ENCODE data around the gene CHD3.
"Not testable (repeated sequence)": the region's sequence is repeated elsewhere in the genome, so short reads cannot be mapped to it uniquely, and the experiment has no call there.

CHD3 gene

DNA sequence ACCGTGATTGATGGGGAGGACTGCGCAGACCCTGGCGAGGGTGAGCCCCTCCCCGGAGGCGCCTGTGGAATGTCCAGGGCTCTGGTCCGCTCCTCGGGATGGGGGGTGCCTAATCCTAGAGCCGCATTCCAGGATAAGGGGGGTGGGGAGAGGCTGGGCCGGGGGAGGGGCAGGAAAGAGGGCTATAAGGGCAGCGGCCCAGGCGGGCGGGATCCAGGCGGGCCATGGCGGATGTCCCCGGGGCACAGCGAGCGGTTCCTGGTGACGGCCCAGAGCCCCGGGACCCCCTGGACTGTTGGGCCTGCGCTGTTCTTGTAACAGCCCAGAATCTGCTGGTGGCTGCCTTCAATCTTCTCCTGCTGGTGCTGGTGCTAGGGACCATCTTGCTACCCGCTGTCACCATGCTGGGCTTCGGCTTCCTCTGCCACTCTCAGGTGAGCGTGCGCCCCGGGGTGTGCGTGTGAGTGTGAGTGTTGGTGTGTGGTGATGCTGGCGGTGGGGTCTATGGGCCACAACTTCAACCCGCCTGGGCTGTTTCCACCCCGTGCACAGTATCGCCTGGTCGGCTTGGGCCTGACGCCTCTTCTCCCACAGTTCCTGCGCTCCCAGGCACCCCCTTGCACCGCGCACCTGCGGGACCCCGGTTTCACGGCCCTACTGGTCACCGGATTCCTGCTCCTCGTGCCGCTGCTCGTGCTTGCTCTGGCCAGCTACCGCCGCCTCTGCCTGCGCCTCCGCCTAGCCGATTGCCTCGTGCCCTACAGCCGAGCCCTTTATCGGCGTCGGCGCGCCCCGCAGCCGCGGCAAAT, 33.5 kb upstream of the CHD3 start, which contains the start of gene TMEM88:
TSS of gene TMEM88 (plus strand) at position 216 of the 809 bp plus-strand sequence. CDS start at position 225, 9 bp downstream.
- H3K27me3 Mint-ChIP-seq (ENCODE audit: low read depth): no peaks in the 10 kb centered on the region
- peaks cover 15% of the 10 kb centered on the region for H3K36me3 Mint-ChIP-seq (ENCODE audit: low read depth)
- H3K9me3 Mint-ChIP-seq: no peaks in the 10 kb centered on the region
- H3K4me3 Mint-ChIP-seq: no peak within 1 kb of the TSS
- no peak for DNase-seq (ENCODE audit: low spot score)
- no peak within 1 kb of the TSS for H3K27ac Mint-ChIP-seq
- peaks cover 22% of the 10 kb centered on the region for H3K4me1 Mint-ChIP-seq (ENCODE audit: low read depth)

DNA sequence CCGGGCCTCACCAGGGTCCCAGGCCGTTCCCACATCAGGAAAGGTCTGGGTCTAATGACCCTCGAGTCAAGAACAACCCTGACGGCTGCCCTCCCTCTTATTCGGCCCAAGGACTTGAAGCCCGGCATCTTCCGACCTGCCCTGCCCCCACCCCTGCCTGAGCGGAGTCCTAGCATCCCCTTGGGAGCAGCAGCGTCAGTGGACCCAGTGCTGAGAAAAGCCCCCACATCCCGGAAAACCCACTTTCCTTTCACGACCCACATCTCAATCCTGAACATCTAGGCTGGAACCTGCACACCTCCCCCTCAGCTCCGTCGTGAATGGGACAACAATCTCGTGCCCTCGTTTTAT, 33.0 kb upstream of the CHD3 start:
- peaks cover 21% of the 10 kb centered on the region for H3K4me1 Mint-ChIP-seq (ENCODE audit: low read depth)
- no peak overlapping the region for H3K4me3 Mint-ChIP-seq
- H3K27ac Mint-ChIP-seq: no peak overlapping the region
- H3K27me3 Mint-ChIP-seq (ENCODE audit: low read depth): no peaks in the 10 kb centered on the region
- H3K36me3 Mint-ChIP-seq (ENCODE audit: low read depth): peaks cover 15% of the 10 kb centered on the region
- no peaks in the 10 kb centered on the region for H3K9me3 Mint-ChIP-seq
- DNase-seq (ENCODE audit: low spot score): no peak

DNA sequence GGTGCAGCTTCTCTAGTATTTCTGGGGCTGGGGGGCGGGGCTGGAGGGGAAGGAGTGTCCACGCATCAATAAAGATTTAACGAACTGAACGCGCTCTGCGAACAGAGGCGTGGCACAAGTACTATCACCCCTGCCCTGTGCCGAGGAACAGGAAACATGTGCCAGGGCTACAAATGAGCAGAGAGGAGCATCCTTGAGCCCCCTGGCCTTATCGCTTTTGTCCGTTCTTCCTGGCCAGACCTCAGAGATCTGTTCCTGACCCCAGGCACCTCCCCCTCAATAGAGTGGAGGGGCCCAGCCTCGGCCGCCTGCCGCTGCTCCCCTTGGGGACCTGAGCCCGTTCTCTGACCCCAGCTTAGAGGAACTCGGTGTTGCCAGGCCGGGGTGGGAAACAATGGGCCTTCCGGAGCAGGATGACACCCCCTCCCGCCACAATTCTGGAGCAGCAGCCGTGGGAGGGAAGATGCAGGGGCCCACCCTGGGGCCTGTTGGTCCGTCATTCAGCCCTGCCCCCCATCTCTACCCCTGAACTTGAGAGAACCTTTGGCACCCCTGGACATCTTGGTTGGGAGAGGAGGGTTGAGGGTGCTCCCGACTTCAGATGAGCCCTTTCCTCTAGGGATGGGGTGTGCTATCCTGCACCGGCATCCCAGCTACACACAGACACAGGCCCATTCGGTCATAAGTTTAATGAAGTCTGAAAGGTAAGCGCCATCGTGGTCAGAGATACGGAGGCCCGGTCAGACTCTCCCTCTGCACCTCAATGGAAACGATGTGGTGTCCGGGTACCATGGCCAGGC, 32.4 kb upstream of the CHD3 start:
- peaks cover 18% of the 10 kb centered on the region for H3K4me1 Mint-ChIP-seq (ENCODE audit: low read depth)
- no peak overlapping the region for H3K27ac Mint-ChIP-seq

DNA sequence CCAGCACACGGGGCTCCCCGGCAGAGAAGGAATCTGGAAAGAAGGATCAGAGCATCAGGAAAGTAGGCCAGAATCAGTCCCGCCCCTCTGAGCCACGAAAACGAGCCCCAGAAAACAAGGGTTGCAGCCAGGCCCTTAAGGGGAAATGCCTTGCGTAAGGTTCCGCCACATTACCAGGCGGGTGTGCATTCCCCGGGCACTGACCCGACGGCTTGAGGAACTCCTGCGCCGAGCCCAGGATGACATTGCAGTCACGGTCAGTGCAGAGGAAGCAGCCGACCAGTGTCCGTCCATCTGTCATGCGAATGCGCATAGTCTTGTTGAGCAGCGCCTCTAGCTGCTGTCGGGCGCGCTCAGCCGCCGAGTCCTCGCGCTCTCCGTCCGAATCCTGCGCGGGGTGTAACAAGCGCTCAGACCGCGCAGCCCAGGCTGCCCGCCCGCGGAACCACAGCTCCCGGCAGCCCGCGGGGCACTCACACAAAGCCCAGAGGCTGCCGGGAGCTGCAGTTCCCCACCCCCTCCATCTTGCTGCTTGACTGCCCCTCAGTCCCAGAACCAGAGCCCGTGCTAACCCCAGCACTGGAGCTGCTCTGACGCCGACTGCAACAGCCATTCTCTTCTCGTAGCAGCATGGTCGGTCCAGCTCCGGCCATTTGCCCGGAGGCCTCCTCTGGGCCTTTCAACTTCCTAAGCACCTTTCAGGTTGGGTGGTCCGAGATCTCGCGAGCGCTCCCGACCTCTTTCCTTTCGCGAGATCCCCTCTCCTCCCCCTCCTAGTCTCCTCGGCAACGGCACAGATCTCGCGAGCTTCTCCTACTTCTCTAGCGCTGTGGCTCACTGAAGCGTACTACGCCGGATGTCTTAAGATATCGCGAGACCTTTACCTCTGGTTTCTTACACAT, 31.5 kb upstream of the CHD3 start, which contains the start of gene NAA38:
TSS of gene NAA38 (minus strand) at position 749 of the 902 bp plus-strand sequence. CDS start at position 653, 96 bp downstream.
- H3K4me1 Mint-ChIP-seq (ENCODE audit: low read depth): peaks cover 14% of the 10 kb centered on the region
- no peaks in the 10 kb centered on the region for H3K27me3 Mint-ChIP-seq (ENCODE audit: low read depth)
- H3K27ac Mint-ChIP-seq: no peak within 1 kb of the TSS
- H3K9me3 Mint-ChIP-seq: no peaks in the 10 kb centered on the region
- no peak within 1 kb of the TSS for H3K4me3 Mint-ChIP-seq
- peak; percentile 93 for DNase-seq (ENCODE audit: low spot score)
- H3K36me3 Mint-ChIP-seq (ENCODE audit: low read depth): peaks cover 15% of the 10 kb centered on the region

More for the DNA sequence above, 32.4 kb upstream of the CHD3 start:
- no peak overlapping the region for H3K4me3 Mint-ChIP-seq
- no peaks in the 10 kb centered on the region for H3K27me3 Mint-ChIP-seq (ENCODE audit: low read depth)
- peaks cover 15% of the 10 kb centered on the region for H3K36me3 Mint-ChIP-seq (ENCODE audit: low read depth)
- H3K9me3 Mint-ChIP-seq: no peaks in the 10 kb centered on the region
- no peak for DNase-seq (ENCODE audit: low spot score)

DNA sequence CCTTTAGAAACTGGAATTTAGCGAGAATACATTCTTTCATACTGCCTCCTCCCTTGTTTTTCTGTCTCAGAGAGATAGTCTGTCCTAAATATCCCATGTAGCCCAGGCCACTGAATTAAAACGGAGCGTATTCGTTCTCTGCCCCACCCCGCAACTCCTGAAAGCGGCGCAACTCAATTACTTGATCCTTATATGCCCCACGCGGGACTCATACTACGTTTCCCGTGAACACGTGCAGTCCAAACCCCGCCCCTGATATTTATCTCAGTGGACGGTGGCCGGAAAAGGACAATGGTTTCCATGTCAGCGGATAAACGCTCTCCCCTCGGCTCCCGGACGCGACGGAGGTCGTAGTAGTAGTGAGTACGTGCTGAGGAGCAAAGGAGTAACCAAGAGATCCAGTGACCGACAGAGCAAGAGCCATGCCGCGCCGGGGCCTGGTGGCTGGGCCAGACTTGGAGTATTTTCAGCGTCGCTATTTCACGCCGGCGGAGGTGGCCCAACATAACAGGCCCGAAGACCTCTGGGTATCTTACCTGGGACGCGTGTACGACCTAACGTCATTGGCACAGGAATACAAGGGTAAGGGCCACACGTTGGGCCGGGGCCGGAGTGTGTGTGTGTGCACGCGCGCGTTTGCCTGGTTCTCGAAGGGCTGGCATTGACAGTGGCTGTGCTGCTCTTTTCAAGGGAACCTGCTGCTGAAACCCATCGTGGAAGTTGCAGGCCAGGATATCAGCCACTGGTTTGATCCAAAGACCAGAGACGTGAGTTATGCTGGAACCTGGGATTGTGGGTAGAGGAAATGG, 30.7 kb upstream of the CHD3 start, which contains the start of gene CYB5D1:
TSS of gene CYB5D1 (plus strand) at position 291 of the 809 bp plus-strand sequence. CDS start at position 423, 132 bp downstream.
- H3K4me3 Mint-ChIP-seq: no peak within 1 kb of the TSS
- H3K4me1 Mint-ChIP-seq (ENCODE audit: low read depth): peaks cover 13% of the 10 kb centered on the region
- no peaks in the 10 kb centered on the region for H3K9me3 Mint-ChIP-seq
- H3K27me3 Mint-ChIP-seq (ENCODE audit: low read depth): no peaks in the 10 kb centered on the region
- H3K36me3 Mint-ChIP-seq (ENCODE audit: low read depth): peaks cover 15% of the 10 kb centered on the region
- peak; percentile 89 for DNase-seq (ENCODE audit: low spot score)
- H3K27ac Mint-ChIP-seq: no peak within 1 kb of the TSS

DNA sequence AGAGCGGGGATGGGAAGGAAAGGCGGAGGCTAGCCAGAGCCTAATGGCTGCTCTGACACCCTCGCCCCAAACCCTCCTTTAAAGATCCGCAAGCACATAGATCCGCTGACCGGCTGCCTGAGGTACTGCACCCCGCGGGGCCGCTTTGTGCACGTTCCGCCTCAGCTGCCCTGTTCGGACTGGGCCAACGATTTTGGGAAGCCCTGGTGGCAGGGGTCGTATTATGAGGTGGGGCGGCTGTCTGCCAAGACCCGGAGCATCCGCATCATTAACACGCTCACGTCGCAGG, 30.1 kb upstream of the CHD3 start:
- DNase-seq (ENCODE audit: low spot score): no peak
- Mint-ChIP-seq H3K4me1 (ENCODE audit: low read depth) (peaks cover 13% of the 10 kb centered on the region), H3K4me3 (no peak overlapping the region), H3K9me3 (no peaks in the 10 kb centered on the region), H3K36me3 (ENCODE audit: low read depth) (peaks cover 15% of the 10 kb centered on the region), H3K27ac (no peak overlapping the region), H3K27me3 (ENCODE audit: low read depth) (no peaks in the 10 kb centered on the region)

DNA sequence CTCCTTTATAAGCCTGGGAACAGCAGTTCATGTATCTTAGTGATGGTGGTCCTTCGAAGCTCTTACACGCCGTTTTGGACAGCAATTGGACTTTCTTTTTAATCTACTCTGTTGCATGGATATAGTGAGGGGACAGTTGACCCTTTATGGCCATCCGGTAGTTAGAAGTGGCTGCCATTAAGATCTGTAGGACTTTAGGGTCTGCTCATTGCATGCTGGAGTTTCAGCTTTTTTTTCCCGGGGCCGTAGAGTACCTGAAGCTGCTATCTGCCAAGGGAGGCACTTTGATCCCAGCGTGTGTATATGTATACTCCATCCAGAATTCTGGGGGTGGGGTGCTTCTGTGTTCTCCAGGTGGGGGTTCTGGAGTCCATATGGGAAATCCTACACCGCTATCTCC, 29.6 kb upstream of the CHD3 start:
- no peak overlapping the region for H3K27ac Mint-ChIP-seq
- peaks cover 13% of the 10 kb centered on the region for H3K4me1 Mint-ChIP-seq (ENCODE audit: low read depth)
- no peaks in the 10 kb centered on the region for H3K9me3 Mint-ChIP-seq
- H3K27me3 Mint-ChIP-seq (ENCODE audit: low read depth): no peaks in the 10 kb centered on the region
- peaks cover 12% of the 10 kb centered on the region for H3K36me3 Mint-ChIP-seq (ENCODE audit: low read depth)
- no peak overlapping the region for H3K4me3 Mint-ChIP-seq
- no peak for DNase-seq (ENCODE audit: low spot score)

DNA sequence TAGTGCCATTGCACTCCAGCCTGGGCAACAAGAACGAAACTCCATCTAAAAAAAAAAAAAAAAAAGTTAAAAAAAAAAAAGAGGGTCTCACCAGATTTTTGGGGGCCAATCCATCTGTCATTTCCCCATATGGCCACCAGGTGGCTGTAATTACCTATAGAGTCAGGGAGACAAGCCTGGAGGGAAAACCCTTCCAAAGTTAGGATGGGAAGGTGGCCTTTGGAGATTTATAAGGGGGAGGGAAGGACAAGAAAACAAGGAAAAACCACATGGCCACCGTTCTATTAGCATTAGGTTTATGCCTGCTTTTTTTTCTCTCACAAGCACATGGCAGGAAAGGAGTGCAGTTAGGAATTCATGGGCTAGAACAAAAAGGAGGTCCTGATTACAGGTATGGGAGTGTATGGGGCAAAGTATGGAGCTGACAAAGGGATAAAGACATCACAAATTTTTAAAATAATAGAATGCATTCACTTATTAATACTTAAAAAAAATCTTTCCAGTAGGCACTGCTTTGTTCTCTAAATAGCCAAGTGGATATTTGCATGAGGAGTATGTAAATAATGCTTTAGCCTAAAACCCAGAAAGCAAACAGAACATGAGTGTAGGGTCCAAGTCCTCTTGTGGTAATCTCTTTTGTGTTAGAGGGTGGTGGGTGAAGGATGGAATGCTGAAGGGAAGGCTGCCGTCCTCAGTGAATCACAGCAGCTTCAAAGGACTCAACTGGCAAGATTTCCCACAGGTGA, 25.7 kb upstream of the CHD3 start:
- H3K36me3 Mint-ChIP-seq (ENCODE audit: low read depth): peaks cover 30% of the 10 kb centered on the region

DNA sequence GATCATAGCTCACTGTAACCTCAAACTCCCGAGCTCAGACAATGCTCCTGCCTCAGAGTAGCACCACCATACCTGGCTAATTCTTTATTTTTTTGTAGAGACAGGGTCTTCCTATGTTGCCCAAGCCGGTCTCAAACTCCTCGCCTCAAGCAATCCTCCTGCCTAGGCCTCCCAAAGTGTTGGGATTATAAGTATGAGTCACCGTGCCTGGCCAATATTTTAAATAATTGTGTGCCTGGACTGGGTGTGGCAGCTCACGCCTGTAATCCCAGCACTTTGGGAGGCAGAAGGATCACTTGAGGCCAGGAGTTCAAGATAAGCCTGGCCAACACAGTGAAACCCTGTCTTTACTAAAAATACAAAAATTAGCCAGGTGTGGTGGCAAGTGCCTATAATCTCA, 24.2 kb upstream of the CHD3 start:
- not testable (repeated sequence) for H3K4me3 Mint-ChIP-seq; DNase-seq (ENCODE audit: low spot score); H3K27me3 Mint-ChIP-seq (ENCODE audit: low read depth); H3K27ac Mint-ChIP-seq; H3K9me3 Mint-ChIP-seq
- Mint-ChIP-seq H3K36me3 (ENCODE audit: low read depth) (peaks cover 32% of the 10 kb centered on the region), H3K4me1 (ENCODE audit: low read depth) (peaks cover 25% of the 10 kb centered on the region)

More for the DNA sequence above, 25.7 kb upstream of the CHD3 start:
- H3K9me3 Mint-ChIP-seq: no peaks in the 10 kb centered on the region
- H3K4me3 Mint-ChIP-seq: no peak overlapping the region
- DNase-seq (ENCODE audit: low spot score): no peak
- H3K27me3 Mint-ChIP-seq (ENCODE audit: low read depth): no peaks in the 10 kb centered on the region
- H3K4me1 Mint-ChIP-seq (ENCODE audit: low read depth): peaks cover 21% of the 10 kb centered on the region
- no peak overlapping the region for H3K27ac Mint-ChIP-seq

DNA sequence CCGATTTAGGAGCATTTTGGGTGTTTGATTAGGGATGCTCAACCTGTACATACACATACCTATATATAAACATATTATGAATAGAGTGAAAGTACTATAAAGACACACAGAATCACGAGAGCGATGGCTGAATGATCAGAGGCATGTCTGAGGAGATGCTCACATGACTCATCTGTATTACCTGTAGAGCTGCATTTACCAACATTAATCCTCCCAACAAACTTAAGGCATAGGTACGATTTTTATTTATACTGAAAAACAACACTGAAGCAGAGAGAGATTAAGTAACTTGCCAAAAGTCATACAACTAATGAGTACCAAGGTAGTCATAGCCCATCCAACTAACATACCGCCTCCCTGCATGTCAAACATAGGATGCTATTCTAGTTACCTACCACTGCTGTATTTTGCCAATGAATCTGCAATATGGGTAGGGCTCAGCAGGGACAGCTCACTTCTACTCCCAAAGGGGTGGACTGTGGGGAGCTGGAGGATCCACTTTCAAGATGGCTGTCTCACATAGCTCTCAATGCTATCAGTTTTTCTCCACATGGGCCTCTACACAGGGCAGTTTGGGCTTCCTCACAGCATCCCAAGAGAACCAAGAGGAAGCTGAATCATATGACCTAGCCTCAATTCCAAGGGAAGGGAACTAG, 23.5 kb upstream of the CHD3 start:
- Mint-ChIP-seq H3K4me1 (ENCODE audit: low read depth) (peaks cover 21% of the 10 kb centered on the region), H3K9me3 (no peaks in the 10 kb centered on the region), H3K36me3 (ENCODE audit: low read depth) (peaks cover 27% of the 10 kb centered on the region), H3K27ac (no peak overlapping the region), H3K27me3 (ENCODE audit: low read depth) (no peaks in the 10 kb centered on the region), H3K4me3 (no peak overlapping the region)
- DNase-seq (ENCODE audit: low spot score): no peak

DNA sequence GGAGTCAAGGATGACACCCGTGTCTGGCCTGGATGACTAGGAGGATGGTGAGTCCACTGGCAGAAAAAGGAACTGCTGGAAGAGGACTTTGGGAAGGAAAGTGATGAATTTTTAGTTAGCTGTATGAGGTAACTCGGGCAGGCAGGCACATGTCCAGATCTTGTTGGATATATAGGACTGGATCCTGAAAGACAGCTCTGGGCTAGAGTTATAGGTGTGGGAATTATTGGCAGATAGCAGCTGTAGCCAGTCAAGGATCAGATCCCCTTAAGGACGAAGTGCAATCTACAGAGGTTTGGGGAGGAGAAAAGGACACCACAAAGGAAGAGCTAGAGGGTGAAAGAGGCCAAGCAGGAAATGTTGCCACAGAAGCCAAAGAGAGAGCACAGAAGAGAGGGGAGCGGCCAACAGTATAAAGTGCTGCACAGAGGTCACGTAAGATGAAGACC, 20.7 kb upstream of the CHD3 start:
- Mint-ChIP-seq H3K4me3 (peak overlapping the region; percentile 67), H3K9me3 (no peaks in the 10 kb centered on the region)

DNA sequence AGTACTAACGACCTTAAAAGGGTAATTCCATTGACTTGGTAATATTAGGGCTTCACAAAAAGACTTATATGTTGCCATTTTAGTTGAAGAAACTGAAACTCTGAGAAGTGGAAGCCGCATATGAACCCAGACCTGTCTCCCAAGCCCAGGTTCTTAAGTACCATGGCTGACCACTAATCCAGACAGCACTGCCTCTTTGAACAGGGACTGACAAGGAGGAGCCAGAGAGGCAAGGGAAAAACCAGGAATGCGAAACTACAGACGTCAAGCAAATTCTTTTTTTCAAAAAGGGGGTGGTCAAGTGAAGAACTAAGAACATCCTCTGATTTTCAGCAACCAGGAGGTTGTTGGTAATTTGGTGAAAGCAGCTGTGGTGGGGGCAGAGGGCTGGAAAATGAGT, 15.5 kb upstream of the CHD3 start:
- Mint-ChIP-seq H3K4me1 (ENCODE audit: low read depth) (peaks cover 18% of the 10 kb centered on the region), H3K27me3 (ENCODE audit: low read depth) (no peaks in the 10 kb centered on the region), H3K9me3 (no peaks in the 10 kb centered on the region), H3K4me3 (no peak overlapping the region), H3K27ac (no peak overlapping the region), H3K36me3 (ENCODE audit: low read depth) (peaks cover 29% of the 10 kb centered on the region)
- no peak for DNase-seq (ENCODE audit: low spot score)

More for the DNA sequence above, 20.7 kb upstream of the CHD3 start:
- no peak for DNase-seq (ENCODE audit: low spot score)
- Mint-ChIP-seq H3K36me3 (ENCODE audit: low read depth) (peaks cover 34% of the 10 kb centered on the region), H3K4me1 (ENCODE audit: low read depth) (peaks cover 21% of the 10 kb centered on the region), H3K27me3 (ENCODE audit: low read depth) (no peaks in the 10 kb centered on the region), H3K27ac (peak overlapping the region; percentile 68)

All from T-helper 2 cell treated with Interferon-gamma antibody and Interleukin-4, amounts not matched to agents 5 μg/mL and 100 μg/mL, for 36 hours (primary cell).